ENCODE data around the gene IL9.
"Not testable (repeated sequence)": the region's sequence is repeated elsewhere in the genome, so short reads cannot be mapped to it uniquely, and the experiment has no call there.

Gene IL9

DNA sequence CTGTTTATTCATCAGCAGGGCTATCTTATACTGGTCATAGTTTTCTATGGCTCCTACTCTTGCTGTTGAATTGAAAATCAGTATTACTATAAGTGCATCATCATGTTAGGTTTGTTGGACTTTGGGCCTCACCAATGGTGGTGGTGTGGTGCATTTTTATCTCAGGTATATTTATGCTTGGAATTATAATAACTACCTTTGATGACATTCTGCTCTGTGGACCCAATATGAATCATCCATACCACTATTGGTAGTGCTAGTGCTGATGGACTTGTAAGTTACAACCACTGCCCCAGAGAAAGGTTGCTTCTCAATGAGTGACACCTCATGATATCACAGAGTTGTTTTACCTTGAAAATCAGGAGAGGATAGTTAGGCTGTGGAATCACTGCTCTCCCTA, 28.0 kb downstream of the IL9 start:
- no peak for DNase-seq (ENCODE audit: low spot score)

DNA sequence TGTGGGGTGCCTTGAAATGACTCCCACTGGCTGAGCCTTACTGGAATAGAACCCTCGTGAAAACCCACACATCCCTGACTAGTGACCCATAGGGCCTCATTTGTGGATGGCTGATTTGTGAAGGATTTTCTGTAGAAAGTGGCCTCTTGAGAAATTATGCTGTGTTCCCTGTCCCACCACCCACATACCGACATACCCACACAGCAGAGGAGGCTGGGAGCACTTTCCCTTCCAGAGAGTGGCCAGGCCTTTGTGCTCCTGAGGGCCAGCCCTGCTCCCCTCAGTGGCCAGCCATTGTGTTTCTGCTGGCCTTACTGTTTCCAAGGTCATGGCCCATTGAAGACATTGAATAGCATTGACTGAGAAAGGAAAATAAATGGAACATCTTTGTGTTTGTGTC, 29.6 kb downstream of the IL9 start:
- no peak for DNase-seq (ENCODE audit: low spot score)

DNA sequence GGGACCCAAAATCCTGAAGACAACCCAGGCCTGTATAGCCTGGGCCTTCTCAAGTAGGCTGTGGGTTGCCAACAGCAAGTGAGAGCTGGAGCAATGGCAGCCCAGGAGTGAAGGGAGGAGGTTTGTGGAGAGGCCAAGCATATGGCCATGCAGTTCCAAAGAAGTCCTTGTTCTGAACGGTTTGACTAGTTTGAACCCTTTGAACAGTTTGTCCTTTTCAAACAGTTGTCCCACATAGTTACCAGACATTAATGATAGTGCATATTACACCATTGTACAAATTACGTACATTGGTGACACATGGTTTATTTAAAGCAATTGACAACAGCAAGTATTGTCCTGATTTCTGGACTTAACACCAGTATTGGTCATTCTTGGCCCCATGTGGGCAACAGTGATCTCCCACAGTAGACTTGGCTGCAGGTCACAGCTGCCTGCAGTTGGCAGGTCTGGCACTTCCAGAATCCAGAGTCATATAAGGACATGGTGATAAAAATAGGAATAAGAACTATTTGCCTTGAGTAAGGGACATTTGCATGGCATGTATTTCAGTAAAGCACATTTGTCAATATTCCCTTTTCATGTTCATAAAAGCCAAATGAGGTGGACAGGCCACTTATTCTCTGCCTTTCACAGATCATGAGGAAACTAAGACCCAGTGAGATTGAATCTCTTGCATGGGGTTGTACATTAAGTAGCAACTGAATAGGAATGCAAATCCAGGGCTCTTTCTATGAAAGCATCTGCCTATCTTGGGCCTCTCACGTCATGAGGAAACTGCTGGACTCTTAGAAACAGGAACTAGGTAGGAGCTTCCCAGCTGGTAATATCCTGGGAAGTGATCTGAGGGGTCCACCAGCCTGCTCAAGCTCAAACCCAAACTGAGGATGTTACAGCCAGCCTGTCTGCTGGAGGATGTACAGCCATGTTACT, 30.9 kb downstream of the IL9 start:
- no peak for DNase-seq (ENCODE audit: low spot score)

DNA sequence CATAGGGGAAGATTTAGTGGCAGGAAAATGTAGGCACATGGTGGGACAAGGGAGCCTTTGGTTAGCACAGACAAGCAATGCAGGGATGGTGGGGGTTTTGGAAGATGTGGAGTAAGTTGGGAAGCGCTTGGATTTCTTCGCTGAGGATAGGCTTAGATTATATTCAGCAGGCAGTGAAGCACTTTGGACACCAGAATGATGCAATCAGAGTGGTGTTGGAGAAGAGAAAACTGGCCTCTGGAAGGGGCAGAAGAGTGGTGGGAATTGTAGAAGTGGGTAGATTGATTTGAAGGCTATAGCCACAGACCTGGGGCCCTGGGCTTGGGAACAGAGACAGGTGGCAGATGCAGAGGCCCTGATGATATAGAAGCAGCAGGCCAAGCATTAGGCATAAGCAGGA, 32.9 kb downstream of the IL9 start:
- DNase-seq (ENCODE audit: low spot score) = no peak

DNA sequence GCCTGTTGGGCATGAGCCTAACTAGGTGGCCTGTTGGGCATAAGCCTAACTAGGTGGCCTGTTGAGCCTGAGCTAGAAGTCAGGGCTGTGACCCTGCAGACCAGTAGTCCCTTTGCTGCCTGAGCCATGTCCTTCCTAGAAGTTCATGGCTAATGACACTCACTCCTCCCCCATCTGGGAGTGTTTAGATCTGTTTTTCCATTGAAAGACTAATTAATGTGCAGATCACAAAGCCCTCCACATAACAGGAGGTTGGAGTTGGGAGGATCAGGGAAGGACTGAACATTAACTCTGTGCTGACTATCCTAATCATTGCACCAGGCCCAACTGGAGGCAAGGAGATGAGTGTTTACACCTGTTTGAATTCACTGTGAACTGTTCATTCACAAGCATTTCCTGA, 33.6 kb downstream of the IL9 start:
- no peak for DNase-seq (ENCODE audit: low spot score)

DNA sequence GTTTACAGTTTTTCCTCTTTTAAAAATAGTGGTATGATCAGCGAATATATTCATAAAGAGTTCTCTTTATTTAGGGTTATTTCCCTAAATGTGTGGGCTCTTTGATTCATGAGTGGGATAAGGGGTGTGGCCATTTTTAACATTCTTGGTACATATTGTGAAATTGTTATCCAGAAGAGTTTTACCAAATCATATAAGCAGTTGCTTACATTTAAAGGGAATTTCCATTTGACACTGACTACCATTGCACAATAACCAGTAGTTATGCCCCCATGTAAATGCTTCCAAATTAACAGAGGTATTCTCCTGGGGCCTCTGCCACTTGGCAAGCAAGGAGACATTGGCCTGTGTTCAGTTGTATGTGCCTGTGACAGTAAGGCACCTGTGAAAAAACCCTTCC, 34.0 kb downstream of the IL9 start:
- DNase-seq (ENCODE audit: low spot score) = no peak

DNA sequence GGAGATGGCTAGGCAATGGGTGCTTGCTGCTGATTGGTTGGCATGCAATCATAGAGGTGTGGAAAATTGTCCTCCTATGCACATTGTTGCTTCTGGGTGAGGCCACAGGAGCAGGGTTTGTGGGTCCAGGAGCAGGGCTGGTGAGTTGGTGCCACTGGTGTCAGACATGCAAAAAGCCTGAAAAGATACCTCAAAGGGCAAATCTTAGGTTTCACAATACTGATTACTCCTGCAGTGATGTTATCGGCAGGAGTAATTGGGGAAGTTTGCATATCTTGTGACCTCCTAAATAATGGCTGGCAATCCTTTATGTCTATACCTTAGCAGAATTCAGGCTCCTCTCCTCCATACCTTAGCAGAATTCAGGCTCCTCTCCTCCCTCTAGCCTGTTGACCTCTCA, 36.0 kb downstream of the IL9 start:
- DNase-seq (ENCODE audit: low spot score) = no peak

DNA sequence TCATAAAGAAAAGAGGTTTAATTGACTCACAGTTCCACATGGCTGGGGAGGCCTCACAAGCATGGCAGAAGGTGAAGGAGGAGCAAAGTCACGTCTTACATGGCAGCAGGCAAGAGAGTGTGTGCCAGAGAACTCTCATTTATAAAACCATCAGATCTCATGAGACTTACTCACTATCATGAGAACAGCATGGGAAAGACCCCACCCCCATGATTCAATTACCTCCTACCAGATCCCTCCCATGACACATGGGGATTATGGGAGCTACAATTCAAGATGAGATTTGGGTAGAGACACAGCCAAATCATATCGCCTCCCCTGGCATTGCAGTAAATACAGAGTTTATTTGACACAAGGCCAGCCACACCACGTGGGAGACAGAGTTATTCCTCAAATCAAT, 36.5 kb downstream of the IL9 start:
- not testable (repeated sequence) for DNase-seq (ENCODE audit: low spot score)

DNA sequence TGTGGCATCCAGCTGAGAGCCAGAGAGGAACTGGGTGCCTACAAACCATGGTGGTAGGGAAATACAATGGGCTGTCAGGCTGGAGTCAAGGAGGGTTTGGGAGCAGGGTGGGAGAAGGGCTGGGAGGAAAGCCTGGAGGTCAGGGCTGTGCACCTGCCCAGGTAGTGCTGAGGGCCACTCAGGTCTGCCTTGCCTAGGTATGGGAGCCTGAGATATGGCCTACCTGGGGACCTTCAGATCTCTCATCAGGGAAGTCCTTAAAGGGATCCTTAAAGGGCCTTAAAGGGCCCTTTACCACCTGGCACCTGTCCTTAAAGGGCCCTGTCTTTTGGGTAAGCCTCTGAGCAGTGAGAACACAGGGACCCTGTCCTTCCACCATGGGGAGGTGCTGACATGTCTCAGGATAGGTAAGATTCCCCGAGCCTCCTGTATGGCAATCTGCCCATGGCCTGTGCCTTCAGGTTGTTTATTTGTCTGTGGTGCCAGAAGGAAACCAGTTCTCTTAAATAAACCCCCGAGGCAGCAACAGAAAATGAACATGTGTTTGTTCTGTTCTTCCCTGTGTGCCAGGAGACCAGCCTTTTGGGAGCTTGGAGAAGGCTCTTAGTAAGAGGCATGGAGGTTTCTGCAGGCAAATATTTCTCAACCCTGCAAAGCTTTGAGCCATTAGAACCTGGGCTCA, 37.9 kb downstream of the IL9 start:
- no peak for DNase-seq (ENCODE audit: low spot score)

DNA sequence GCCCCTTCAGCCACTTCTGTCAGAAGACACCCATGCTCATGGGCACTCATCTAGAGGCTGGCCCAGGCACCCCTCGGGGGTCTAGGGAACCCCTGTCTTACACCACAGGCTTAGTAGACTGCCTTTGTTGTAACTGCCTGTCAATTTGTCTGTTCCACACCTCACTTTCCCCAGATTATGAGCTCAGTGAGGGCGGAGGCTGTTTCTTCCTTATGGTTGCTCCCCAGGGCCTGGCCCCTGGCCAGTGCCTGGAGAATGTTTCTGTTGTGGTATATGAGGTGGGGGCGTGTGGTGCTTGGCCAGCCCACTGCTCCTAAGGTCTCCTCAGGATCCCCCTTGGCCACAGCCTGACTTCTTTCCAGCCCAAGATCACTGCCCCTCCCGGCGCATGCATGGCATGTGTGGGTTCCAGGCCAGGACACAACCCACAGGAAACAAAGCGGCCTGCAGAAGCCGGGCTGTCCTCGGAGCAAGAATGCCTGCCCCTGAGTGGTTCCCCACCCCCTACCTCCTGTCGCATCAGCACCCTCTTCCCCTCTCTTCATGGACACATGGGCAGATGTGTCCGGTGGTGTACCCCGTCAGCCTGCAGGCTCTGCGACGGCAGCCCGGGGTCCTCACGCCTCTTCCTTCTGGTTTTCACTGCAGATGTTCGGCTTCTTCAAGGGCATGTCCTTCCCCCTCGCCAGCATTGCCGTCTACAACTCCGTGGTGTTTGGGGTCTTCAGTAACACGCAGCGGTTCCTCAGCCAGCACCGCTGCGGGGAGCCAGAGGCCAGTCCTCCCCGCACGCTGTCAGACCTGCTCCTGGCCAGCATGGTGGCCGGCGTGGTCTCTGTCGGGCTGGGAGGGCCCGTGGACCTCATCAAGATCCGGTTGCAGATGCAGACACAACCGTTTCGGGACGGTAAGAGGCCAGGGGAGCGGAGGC, 43.5 kb downstream of the IL9 start:
- no peak for DNase-seq (ENCODE audit: low spot score)

DNA sequence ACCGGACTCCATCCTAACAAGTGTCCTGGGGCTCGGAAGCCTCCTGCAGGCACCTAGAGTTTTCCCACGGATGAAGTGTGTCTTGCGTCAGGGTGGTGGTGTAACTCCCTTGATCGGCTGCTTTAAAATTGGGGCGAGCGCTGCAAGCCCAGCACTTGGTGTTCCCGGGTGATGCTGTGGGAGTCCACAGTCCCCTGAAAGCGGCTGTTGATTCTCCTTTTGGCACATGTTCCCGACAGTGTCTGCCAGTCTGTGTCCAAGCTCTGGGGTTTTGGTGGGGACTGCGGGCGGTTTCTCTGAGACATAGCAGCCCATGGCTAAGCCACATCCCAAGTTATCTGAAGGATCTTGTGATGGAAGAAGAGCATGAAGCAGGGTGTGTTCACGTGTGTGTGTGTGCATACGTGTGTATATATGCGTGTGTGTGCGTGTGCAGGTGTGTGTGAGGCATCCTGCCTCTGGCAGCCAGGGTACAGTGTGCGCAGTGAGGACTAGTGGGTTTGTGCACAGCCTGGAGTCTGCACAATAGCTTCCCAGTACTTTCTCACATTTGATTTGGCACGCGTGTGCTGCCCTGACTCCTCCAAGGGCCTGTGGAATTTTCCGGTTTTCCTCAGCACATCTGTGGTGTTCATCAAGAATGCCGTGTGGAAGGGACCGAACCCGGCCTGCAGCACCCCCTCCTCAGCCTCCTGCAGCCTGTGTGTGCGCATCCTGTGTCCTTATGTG, 44.3 kb downstream of the IL9 start:
- no peak for DNase-seq (ENCODE audit: low spot score)

DNA sequence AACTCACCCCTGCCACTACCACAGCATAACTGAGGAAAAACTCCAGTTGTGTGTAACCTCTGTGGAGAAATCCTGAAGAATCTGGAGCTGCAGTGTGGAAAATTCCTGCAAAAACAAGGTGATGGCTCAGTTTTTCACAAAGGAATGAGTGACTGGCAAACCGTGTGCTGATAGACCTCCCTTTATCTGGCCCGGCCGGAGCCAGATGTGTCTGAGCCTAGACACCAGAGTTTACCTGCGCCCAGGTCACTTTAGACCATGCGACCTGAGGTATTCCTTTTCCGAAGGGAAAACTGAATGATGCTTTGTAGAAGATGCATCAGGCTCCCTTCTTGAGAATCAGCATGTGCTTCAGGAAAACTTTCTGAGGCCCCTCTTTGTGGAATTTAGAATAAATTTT, 45.0 kb downstream of the IL9 start:
- DNase-seq (ENCODE audit: low spot score) = no peak

DNA sequence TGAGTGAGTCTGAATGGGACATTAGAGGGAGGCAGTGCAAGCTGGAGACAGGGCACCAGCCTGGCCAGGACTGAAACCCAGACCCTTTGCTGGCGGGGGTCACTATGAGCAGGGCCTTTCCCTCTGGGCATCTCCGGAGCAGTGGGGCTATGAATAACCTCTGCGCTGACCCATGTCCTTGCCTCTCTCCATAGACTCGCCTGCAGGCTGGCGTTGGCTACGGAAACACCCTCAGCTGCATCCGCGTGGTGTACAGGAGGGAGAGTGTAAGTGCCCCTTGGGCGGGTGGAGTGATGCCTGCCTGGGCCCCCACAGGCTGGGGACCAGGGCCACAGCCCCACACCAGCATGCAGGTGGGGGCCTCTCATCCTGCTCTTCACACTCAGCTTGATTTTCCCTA, 45.4 kb downstream of the IL9 start:
- DNase-seq (ENCODE audit: low spot score) = no peak

DNA sequence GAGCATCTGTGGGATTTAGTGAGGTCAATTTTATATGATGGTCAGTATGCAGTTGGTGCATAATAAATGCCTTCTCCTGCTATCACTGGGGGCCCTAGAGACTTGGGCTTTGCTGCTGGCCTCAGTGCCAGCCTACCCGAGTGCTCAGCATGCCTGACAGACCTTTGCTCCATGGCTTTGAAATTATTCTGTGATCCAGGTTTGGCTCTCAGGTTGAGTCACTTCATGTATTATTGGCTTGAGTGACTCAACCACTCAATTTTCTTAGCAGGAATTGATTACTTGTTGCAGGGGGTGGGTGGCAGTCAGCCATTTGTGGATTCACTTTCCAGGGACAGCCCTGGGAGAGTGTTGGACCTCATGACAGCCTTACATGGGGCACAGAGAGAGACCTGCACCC, 47.7 kb downstream of the IL9 start:
- DNase-seq (ENCODE audit: low spot score) = no peak

DNA sequence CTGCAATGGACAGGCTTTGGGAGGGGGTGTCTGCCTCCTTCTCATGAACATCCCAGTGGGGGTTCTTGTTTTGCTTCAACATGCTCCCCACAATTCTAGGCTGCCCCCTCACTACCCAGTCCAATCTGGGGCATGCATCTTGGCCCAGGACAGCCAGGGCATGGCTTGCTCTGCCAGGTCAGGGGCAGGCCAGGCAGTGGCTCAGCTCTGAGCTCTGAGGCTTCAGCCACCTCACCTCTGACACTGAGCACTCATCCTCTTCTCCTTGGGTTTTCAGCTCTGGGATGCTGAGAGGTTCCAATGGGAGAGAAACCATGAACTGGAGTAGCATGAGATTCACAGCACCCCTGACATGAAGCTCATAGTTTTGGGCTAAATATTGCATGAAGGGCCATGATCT, 49.3 kb downstream of the IL9 start:
- no peak for DNase-seq (ENCODE audit: low spot score)

DNA sequence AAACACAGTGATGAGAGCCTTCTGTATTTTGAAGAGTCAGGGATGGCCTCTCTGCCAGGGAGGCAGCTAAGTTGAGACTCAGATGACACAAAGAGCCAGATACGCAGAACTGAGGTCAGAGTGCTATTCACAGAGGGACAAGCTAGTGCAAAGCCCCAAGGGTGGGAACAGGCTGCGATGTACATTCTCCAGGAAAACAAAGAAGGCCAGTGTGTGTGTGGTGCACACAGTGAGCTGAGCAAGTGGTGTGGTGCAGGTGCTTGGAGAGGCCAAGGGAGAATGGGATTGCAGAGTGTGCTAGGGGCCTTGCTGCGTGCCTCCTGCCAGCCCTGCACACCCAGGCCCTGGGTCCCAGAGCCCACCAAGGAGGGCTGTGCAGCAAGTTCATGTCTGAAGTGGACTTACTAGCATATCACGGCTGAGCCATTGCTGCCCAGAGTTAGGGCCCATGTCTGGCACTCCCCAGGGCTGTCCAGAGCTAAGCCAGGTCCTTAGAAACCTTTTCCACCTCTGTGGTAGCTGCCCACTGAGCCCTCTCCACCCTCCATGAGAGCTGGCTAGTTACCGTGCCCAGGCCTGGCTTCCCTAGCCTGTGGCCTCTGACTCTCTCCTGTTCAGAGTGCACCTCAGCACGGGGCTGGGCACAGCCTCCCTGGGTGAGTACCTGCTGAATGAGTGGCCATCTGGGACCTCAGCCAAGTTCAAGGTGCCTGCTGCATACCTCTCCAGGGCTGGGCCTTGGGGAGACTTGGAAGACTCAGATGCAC, 51.9 kb downstream of the IL9 start:
- DNase-seq (ENCODE audit: low spot score) = no peak

DNA sequence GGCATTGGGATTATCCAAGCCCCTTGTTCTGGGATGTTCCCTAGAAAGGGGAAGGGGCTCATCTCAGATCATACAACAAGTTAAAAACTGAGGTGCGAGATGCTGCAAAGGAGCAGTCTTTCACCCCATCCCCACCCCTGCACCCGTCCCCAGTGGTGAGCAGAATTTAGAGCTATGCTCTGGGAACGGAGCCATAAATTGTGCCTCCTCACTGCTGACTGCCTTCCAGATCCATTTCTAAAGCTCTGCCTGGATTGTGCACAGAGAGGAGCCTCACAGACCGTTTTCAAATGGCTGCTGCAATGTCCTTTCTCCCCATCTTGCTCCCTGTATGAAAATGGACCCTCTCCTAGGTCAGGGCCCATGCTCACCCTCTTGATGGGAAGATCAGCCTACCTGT, 52.9 kb downstream of the IL9 start:
- no peak for DNase-seq (ENCODE audit: low spot score)

Measured in GM03348 (cell line).